HK-2 (cell line): Measurements from ENCODE around the gene LIPI.
A peak's percentile ranks its signal among the peaks of the same experiment; 100 is the strongest.
"Not testable (repeated sequence)": the region's sequence is repeated elsewhere in the genome, so short reads cannot be mapped to it uniquely, and the experiment has no call there.

Experiments used
- DNase-seq: peaks from one replicate; pipeline ENCODE4 v3.0.0-alpha.2; 2018; ENCODE audit not compliant: unreplicated experiment

LIPI gene

DNA sequence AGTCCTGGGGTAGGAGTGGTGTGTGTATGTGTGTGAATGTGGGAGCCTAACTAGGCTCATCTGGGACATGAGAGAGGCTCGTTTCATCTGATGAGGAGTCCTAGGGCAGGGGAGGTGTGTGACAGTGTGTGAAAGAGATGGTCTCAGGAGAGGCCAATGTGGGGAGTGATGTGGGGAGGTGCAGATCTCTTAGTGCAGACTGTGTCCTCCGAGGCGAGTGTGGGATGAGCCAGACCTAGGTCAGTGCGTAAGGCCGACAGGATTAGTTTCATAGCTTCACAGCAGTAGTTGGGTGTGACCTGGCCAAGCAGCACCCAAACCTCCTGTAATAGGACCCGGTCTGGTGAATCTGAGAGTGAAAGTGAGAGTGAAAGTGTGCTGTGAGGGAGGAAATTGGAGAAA, 94.7 kb downstream of the LIPI start:
- DNase-seq, result no peak

GRCh38 chr21:14115646-14116045, 95.1 kb downstream of the LIPI start:
- DNase-seq, result no peak

DNA sequence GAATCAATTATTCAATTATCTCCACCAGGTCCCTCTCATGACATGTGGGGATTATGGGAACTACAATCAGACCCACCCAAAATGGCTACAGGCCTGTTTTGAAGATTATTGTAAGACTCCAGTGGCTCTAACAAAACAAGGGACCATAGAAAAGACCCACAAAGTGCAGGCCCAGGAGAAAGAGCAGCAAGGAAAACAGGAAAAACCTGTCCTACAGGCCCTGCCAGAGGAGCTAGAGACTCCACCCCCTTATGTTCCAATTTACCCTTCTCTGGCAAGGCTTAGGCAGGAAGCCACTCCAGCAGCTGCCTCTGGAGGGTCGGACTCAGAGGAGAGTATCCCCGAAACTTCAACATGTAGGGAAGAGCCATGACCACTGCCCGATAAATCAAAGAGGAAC, 96.5 kb downstream of the LIPI start:
- no peak for DNase-seq

- not testable (repeated sequence) for DNase-seq
These were observed 106.2 kb downstream of the LIPI start for GRCh38 chr21:14104564-14104963.

- no peak for DNase-seq
These were observed 111.2 kb downstream of the LIPI start for GRCh38 chr21:14099570-14099969.

DNA sequence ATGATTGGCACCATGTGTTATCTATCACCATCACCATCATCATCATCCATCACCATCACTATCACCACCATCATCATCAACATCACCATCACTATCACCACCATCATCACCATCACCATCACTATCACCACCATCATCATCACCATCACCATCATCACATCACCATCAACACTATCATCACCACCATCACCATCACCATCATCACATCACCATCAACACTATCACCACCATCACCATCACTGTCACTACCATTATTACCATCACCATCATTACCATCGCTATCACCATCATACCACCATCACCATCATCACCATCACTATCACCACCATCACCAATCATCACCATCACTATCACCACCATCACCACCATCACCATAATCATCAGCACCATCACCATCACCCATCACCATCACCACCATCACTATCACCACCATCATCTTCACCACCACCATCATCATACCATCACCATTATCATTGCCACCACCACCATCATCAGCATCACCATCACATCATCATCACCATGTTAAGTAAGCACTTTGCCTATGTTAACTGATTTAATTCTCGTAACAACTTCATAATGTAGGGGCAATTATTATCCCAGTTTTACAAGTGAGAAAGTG, 112.8 kb downstream of the LIPI start:
- no peak for DNase-seq

DNA sequence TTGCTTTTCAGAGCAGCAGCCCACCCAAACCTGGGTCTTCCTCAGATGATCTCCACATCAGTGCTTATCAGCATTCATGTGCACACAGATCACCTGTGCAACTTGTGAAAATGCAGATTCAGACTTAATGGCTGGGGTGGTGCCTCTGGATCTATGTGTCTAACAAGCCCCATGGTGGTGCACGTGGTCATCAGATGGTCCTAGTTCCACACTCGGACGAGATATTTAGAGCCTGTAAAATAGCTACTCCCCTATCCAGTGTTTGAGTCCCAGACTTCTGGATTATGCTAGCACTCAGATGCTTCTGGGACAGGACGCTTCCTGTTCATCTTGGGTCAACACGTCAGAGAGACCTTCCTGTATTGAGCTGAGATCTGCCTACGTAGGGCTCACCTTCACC, 114.2 kb downstream of the LIPI start:
- no peak for DNase-seq

DNA sequence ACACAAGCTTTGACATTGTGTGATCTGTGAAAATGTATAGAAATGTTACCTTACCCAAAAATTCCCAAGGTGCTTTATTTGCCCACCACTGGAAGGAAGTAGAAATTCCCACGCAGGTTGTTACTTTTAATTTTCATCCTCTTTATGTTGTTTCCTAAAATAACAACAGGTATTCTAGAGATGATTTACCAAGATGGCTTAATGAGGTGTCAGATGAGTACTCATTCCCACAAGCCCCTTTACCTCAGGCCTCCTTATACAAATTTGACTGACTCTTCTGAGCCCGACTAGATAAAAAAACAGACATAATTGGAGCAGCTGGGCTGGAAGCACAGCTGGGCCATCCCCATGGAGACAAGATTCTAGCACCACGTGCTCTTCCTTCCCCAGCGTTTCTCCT, 114.6 kb downstream of the LIPI start:
- DNase-seq, result no peak

GRCh38 chr21:14095056-14095455, 115.7 kb downstream of the LIPI start:
- DNase-seq, result no peak

DNA sequence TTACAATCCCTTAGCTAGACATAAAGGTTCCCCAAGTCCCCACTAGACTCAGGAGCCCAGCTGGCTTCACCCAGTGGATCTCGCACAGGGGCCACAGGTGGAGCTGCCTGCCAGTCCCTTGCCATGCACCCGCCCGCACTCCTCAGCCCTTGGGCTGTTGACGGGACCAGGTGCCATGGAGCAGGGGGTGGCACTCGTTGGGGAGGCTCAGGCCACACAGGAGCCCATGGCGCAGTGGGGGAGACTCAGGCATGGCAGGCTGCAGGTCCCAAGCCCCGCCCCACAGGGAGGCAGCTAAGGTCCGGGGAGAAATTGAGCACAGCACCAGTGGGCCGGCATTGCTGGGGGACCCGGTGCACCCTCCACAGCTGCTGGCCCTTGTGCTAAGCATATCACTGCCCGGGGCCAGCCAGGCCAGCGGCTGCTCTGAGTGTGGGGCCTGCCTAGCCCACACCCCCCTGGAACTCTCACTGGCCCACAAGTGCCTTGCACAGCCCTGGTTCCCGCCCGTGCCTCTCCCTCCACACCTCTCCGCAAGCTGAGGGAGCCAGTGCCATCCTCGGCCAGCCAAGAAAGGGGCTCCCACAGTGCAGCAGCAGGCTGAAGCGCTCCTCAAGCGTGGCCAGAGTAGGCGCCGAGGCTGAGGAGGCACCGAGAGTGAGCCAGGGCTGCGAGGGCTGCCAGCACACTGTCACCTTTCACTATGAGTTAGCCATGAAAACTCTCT, 117.8 kb downstream of the LIPI start:
- DNase-seq, result no peak

GRCh38 chr21:14090184-14090583, 120.6 kb downstream of the LIPI start:
- DNase-seq, result not testable (repeated sequence)

- no peak for DNase-seq
These were observed 122.4 kb downstream of the LIPI start for GRCh38 chr21:14088391-14088790.

DNA sequence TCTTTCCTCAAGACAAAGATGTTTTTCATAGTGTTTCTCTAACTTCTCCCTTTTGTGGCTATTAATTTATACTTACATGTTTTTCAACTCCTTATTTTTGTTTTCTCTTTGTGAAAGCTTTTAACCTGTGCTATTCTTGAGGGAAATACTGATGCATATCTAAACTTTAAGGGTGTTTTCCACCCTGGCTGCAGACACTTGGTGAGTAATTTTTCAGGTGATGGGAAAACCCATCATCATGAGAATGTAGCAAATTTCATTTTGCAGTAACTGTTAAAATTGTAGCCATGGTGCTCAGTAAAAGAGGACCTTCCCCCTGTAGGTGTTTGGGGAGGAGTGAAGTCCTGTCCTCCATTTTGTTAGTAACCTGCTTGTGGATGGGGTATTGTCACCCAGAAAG, 124.2 kb downstream of the LIPI start:
- DNase-seq, result no peak

- no peak for DNase-seq
These were observed 126.1 kb downstream of the LIPI start for GRCh38 chr21:14084701-14085100.

DNA sequence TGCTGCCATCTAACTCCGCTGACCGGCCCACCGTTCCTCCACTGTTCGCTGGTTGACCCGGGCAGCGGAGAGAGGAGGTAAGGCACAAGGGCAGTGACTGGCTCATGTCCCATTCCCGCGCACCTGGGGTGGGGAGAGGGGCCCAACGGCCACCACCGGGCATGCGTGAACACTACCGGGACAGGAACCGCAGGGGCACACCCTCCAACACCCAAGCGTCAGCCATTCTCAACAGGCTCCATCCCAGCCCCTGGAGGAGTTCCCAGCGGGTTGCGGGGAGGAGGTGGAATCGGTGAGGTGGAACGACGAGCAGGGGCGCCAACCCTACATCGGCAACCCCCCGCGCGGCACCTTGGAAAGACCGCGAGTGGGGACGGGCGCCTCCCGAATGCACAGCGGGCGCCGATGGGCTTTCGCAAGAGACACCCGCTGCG, 126.7 kb downstream of the LIPI start:
- DNase-seq, result no peak

GRCh38 chr21:14080764-14081096, 130.0 kb downstream of the LIPI start:
- no peak for DNase-seq

GRCh38 chr21:14080040-14080763, 130.6 kb downstream of the LIPI start:
- no peak for DNase-seq

GRCh38 chr21:14078746-14079375, 131.9 kb downstream of the LIPI start:
- no peak for DNase-seq

DNA sequence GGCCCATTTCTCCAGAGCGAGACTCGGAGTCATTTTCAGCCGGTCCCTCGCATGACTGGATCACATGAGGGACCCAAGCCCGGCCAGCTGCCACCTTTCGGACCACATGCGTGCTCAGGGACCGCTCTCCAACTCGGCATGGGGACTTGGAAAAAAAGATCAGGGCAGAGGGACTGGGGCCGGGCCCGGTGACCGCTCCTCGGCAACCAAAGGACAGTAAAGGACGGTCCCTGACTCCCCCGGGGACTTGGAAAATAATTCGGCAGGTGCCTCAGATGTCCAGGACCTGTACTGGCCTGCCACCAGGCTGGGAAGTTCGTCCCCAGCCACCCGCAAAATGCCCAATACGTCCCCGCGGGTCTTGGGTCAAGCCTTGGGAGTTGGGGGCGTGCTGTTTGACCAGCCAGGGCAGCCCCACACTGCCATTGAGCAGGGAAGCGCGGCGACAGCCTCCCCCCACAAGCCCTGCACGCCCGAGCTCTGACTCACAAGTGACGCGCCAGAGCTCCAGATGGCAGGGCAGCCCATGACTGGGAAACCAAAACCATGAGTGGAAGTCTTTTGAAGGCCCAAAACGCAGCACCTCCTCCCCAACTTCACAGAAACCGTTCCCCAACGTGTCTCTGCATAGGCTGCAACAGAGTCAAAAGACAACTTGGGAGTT, 134.5 kb downstream of the LIPI start:
- peak; percentile 6 for DNase-seq

- DNase-seq, result no peak
These were observed 135.2 kb downstream of the LIPI start for GRCh38 chr21:14075346-14076142.

GRCh38 chr21:14074177-14074576, 136.6 kb downstream of the LIPI start:
- DNase-seq, result no peak
